ENCODE data around the gene SLC44A3. TPM values are rescaled to one million over a fixed set of nuclear protein-coding genes. Genes with fewer than 3 reads are reported as not detected.
A peak's percentile ranks its signal among the peaks of the same experiment; 100 is the strongest.

SLC44A3 gene
- polyA plus RNA-seq, 2 of the 4 experiments (the other 2 are of a cell fraction), result 1.9 to 5.4 TPM

- Histone ChIP-seq H3K4me2 (no peak overlapping the region), H3K9me3 (no peaks in the 10 kb centered on the region), H3K27ac (no peak overlapping the region), H3K4me3 (no peak overlapping the region), H3K4me1 (peaks cover 12% of the 10 kb centered on the region; the same call in 2 of the 3 replicates)
- no peak for ATAC-seq
- ChIA-PET CTCF (interaction anchor here (0.6 to 6.8 kb wide), 21 partner anchors 11 to 779 kb away, joined by 3 to 89 read pairs (median 6); partner anchors contain the start of gene F3), POLR2A (no interaction called here)
- no peak for FAIRE-seq
- no peak for DNase-seq (ENCODE audit: low read depth in 1 of 2, low spot score in 1 of 2)
- 91% methylated on average over 3 of the region's 3 CpGs for WGBS (ENCODE audit: missing lambda C conversion rate)
- TF ChIP-seq ZFP36 (IDR thresholded peaks at IDR 0.05; ENCODE audit: borderline replicate concordance, partially characterized antibody) (no peak), NFE2L2 (conservative IDR thresholded peaks at IDR 0.05; ENCODE audit: low read length) (no peak), HOXA7 (CRISPR knock-in tag; IDR thresholded peaks at IDR 0.05) (no peak), TP53 (CRISPR knock-in tag; IDR thresholded peaks at IDR 0.05) (no peak), HEYL (CRISPR knock-in tag; IDR thresholded peaks at IDR 0.05) (no peak), NR3C1 (IDR thresholded peaks at IDR 0.05) (no peak)
Measured at GRCh38 chr1:94804442-94804837, 15.7 kb upstream of the SLC44A3 start.

GRCh38 chr1:94805912-94806311 lies 14.2 kb upstream of the SLC44A3 start:
- TF ChIP-seq POLR2AphosphoS2 (conservative IDR thresholded peaks at IDR 0.05; ENCODE audit: low read length), result no peak
- peak; percentile 84 for TF ChIP-seq SMC3 (IDR thresholded peaks at IDR 0.05)
- peak; percentile 88 for TF ChIP-seq CTCF (IDR thresholded peaks at IDR 0.05)
- TF ChIP-seq RAD21 (conservative IDR thresholded peaks at IDR 0.05 in 1 of 2, IDR thresholded peaks at IDR 0.05 in 1 of 2), result peak; percentile 90 to 93
- no peak overlapping the region for H3K4me2 ChIP-seq
- ChIA-PET POLR2A (no interaction called here), CTCF (interaction anchor here (0.6 to 6.8 kb wide), 52 partner anchors 9 to 780 kb away, joined by 3 to 89 read pairs (median 4); partner anchors contain the start of gene F3)
- peaks cover 9% of the 10 kb centered on the region; the same call in 2 of the 3 replicates for H3K4me1 ChIP-seq
- H3K9me3 ChIP-seq, result no peaks in the 10 kb centered on the region
- ATAC-seq (peak; percentile 38 to 53; a peak in 3 of 6 replicates), FAIRE-seq (no peak), DNase-seq (ENCODE audit: low read depth in 1 of 2, low spot score in 1 of 2) (peak; percentile 26 to 43)
- no peak overlapping the region for H3K27ac ChIP-seq
- H3K4me3 ChIP-seq, result no peak overlapping the region
- WGBS (ENCODE audit: missing lambda C conversion rate), result 36% methylated on average over 4 of the region's 4 CpGs

GRCh38 chr1:94806441-94806871 lies 13.7 kb upstream of the SLC44A3 start:
- H3K4me2 ChIP-seq, result no peak overlapping the region
- TF ChIP-seq JUN (IDR thresholded peaks at IDR 0.05) (no peak), ZSCAN20 (CRISPR knock-in tag; IDR thresholded peaks at IDR 0.05) (no peak), FOSL2 (IDR thresholded peaks at IDR 0.05) (no peak), FOSL2 (CRISPR knock-in tag; IDR thresholded peaks at IDR 0.05) (no peak), RNF2 (IDR thresholded peaks at IDR 0.05; ENCODE audit: borderline replicate concordance, low read depth) (no peak), SREBF2 (IDR thresholded peaks at IDR 0.05) (no peak), ZNF302 (CRISPR knock-in tag; IDR thresholded peaks at IDR 0.05) (no peak)
- H3K27ac ChIP-seq, result no peak overlapping the region
- FAIRE-seq (no peak), DNase-seq (ENCODE audit: low read depth in 1 of 2, low spot score in 1 of 2) (no peak), ATAC-seq (no peak)
- POLR2A ChIA-PET, result no interaction called here
- no peaks in the 10 kb centered on the region for H3K9me3 ChIP-seq
- H3K4me3 ChIP-seq, result no peak overlapping the region
- CTCF ChIA-PET, result interaction anchor here (0.6 to 6.8 kb wide), 40 partner anchors 9 to 781 kb away, joined by 3 to 89 read pairs (median 4); partner anchors contain the start of gene F3
- H3K4me1 ChIP-seq, result peaks cover 4% of the 10 kb centered on the region; the same call in 2 of the 3 replicates
- WGBS (ENCODE audit: missing lambda C conversion rate), result 62% methylated on average over 6 of the region's 6 CpGs

GRCh38 chr1:94807742-94808491 lies 12.2 kb upstream of the SLC44A3 start:
- POLR2A ChIA-PET, result no interaction called here
- FAIRE-seq, result no peak
- no peak for DNase-seq (ENCODE audit: low read depth in 1 of 2, low spot score in 1 of 2)

More at GRCh38 chr1:94807742-94808491, 12.2 kb upstream of the SLC44A3 start:
- WGBS (ENCODE audit: missing lambda C conversion rate), result 73% methylated on average over 12 of the region's 12 CpGs
- no peak for ATAC-seq
- no peak overlapping the region for H3K4me2 ChIP-seq
- CTCF ChIA-PET, result interaction anchor here (1.5 to 6.8 kb wide), 4 partner anchors 278 to 360 kb away, joined by 3 to 89 read pairs (median 78); no protein-coding TSS in a partner anchor
- TF ChIP-seq TFCP2L1 (CRISPR knock-in tag; IDR thresholded peaks at IDR 0.05) (no peak), RARB (CRISPR knock-in tag; IDR thresholded peaks at IDR 0.05) (no peak), ZNF302 (CRISPR knock-in tag; IDR thresholded peaks at IDR 0.05) (no peak), ELK1 (IDR thresholded peaks at IDR 0.05; ENCODE audit: low read depth, low read length) (no peak), ZSCAN20 (CRISPR knock-in tag; IDR thresholded peaks at IDR 0.05) (no peak), NR3C1 (IDR thresholded peaks at IDR 0.05) (no peak), HOXB13 (CRISPR knock-in tag; IDR thresholded peaks at IDR 0.05; ENCODE audit: low read depth) (no peak)
- H3K4me3 ChIP-seq, result no peak overlapping the region
- H3K4me1 ChIP-seq, result no peaks in the 10 kb centered on the region
- H3K9me3 ChIP-seq, result no peaks in the 10 kb centered on the region
- no peak overlapping the region for H3K27ac ChIP-seq
